ENCODE results near the gene DGAT2. TPM values are rescaled to one million over a fixed set of nuclear protein-coding genes. Genes with fewer than 3 reads are reported as not detected.

Gene DGAT2
- total and polyA plus RNA-seq, 8 donors: 0.56 to 15.7 (median 2.2) TPM

- ATAC-seq (peak; percentile 84 to 97 (median 92)), FAIRE-seq (no peak), DNase-seq (peak in 5 of 6 donors; percentile 48 to 80 (median 68))
- no peak overlapping the region for H3K4me3 ChIP-seq
- no peaks in the 10 kb centered on the region for H3K9me3 ChIP-seq
- H3K27ac ChIP-seq: no peak overlapping the region
- H3K27me3 ChIP-seq: no peaks in the 10 kb centered on the region
- WGBS, 2 donors: 32 to 38% methylated on average over 10 of the region's 10 CpGs
- no peaks in the 10 kb centered on the region for H3K4me1 ChIP-seq
- intact Hi-C loops (cut with DNase I): loop anchor here in 2 of 3 donors (5.0 to 10.0 kb wide), 2 partner anchors 62 to 64 kb away; no protein-coding TSS in a partner anchor
- H3K36me3 ChIP-seq: no peaks in the 10 kb centered on the region
- TF ChIP-seq CTCF (IDR thresholded peaks at IDR 0.05): peak; percentile 76 to 90 (median 88)
These were observed 34.6 kb downstream of the DGAT2 start for GRCh38 chr11:75802913-75803820.

GRCh38 chr11:75809111-75809510 is 40.5 kb downstream of the DGAT2 start:
- H3K4me1 ChIP-seq: peaks cover 0 to 7% (median 0%) of the 10 kb centered on the region in 3 donors
- TF ChIP-seq CTCF (IDR thresholded peaks at IDR 0.05): no peak

GRCh38 chr11:75809991-75810390 is 41.4 kb downstream of the DGAT2 start:
- intact Hi-C loops (cut with DNase I): loop anchor here in 1 of 3 donors (10.0 kb wide), 1 partner anchor 55 kb away; no protein-coding TSS in a partner anchor

More at GRCh38 chr11:75809111-75809510, 40.5 kb downstream of the DGAT2 start:
- DNase-seq (no peak), FAIRE-seq (no peak), ATAC-seq (no peak)
- H3K9me3 ChIP-seq: no peaks in the 10 kb centered on the region
- intact Hi-C loops (cut with DNase I): loop anchor here in 1 of 3 donors (10.0 kb wide), 1 partner anchor 56 kb away; no protein-coding TSS in a partner anchor
- no peaks in the 10 kb centered on the region for H3K36me3 ChIP-seq
- no peak overlapping the region for H3K27ac ChIP-seq
- WGBS, 2 donors: 61% methylated on average over 2 of the region's 2 CpGs
- no peaks in the 10 kb centered on the region for H3K27me3 ChIP-seq
- H3K4me3 ChIP-seq: no peak overlapping the region

GRCh38 chr11:75810637-75811390 is 42.2 kb downstream of the DGAT2 start:
- Histone ChIP-seq H3K4me3 (no peak overlapping the region), H3K4me1 (peaks cover 0 to 7% (median 0%) of the 10 kb centered on the region in 3 donors), H3K36me3 (no peaks in the 10 kb centered on the region), H3K27ac (no peak overlapping the region), H3K27me3 (no peaks in the 10 kb centered on the region), H3K9me3 (no peaks in the 10 kb centered on the region)
- TF ChIP-seq CTCF (IDR thresholded peaks at IDR 0.05): no peak
- FAIRE-seq (no peak), DNase-seq (peak in 1 of 6 donors; percentile 10), ATAC-seq (no peak)
- intact Hi-C loops (cut with DNase I): no loop called here
- WGBS, 2 donors: 73 to 81% methylated on average over 8 of the region's 8 CpGs

More at GRCh38 chr11:75809991-75810390, 41.4 kb downstream of the DGAT2 start:
- H3K4me1 ChIP-seq: peaks cover 0 to 7% (median 0%) of the 10 kb centered on the region in 3 donors
- H3K27me3 ChIP-seq: no peaks in the 10 kb centered on the region
- no peak overlapping the region for H3K27ac ChIP-seq
- no peak overlapping the region for H3K4me3 ChIP-seq
- DNase-seq (no peak), ATAC-seq (no peak), FAIRE-seq (no peak)
- H3K36me3 ChIP-seq: no peaks in the 10 kb centered on the region
- H3K9me3 ChIP-seq: no peaks in the 10 kb centered on the region
- WGBS, 2 donors: 88 to 91% methylated on average over 2 of the region's 2 CpGs
- TF ChIP-seq CTCF (IDR thresholded peaks at IDR 0.05): no peak
